HG02642 (cell line): ENCODE measurements around the gene DDX42.
"Not testable (repeated sequence)": the region's sequence is repeated elsewhere in the genome, so short reads cannot be mapped to it uniquely, and the experiment has no call there.

ENCODE experiments used
- ATAC-seq: cut with Tn5 transposase; IDR thresholded peaks from one replicate; pipeline ENCODE4 v1.9.1; 2021; ENCODE audit warnings: mild to moderate bottlenecking; ENCODE audit not compliant: unreplicated experiment, poor library complexity

DDX42 gene

DNA sequence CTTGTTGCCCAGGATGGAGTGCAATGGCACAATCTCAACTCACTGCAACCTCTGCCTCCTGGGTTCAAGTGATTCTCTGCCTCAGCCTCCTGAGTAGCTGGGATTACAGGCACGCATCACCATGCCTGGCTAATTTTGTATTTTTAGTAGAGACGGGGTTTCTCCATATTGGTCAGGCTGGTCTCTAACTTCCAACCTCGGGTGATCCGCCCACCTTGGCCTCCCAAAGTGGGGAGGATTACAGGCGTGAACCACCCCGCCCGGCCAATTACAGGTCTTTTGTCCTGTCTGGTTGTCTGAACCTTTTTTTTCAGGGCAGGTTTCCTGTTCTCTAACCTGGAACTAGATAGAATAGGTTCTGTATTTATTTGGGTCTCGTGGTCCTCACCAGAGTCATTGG, 82.5 kb downstream of the DDX42 start:
- ATAC-seq, result not testable (repeated sequence)

GRCh38 chr17:63859257-63859656, 85.3 kb downstream of the DDX42 start:
- ATAC-seq, result no peak

GRCh38 chr17:63866625-63867024, 92.7 kb downstream of the DDX42 start:
- not testable (repeated sequence) for ATAC-seq
